ENCODE results near the gene CTNNA3.

CTNNA3 gene

GRCh38 chr10:66717231-66717981 lies 978.6 kb downstream of the CTNNA3 start:
- in situ Hi-C loops (cut with MboI; ENCODE audit: low sequenced_read_pairs) = no loop called here

GRCh38 chr10:66714741-66715140 lies 981.3 kb downstream of the CTNNA3 start:
- in situ Hi-C loops (cut with MboI; ENCODE audit: low sequenced_read_pairs) = no loop called here

GRCh38 chr10:66713387-66713786 lies 982.6 kb downstream of the CTNNA3 start:
- in situ Hi-C loops (cut with MboI; ENCODE audit: low sequenced_read_pairs) = no loop called here

- in situ Hi-C loops (cut with MboI; ENCODE audit: low sequenced_read_pairs) = no loop called here
Observed at GRCh38 chr10:66698069-66698468, 997.9 kb downstream of the CTNNA3 start.

- in situ Hi-C loops (cut with MboI; ENCODE audit: low sequenced_read_pairs) = no loop called here
Observed at GRCh38 chr10:66695046-66695445, 1000.9 kb downstream of the CTNNA3 start.

GRCh38 chr10:66684581-66684980 lies 1011.4 kb downstream of the CTNNA3 start:
- in situ Hi-C loops (cut with MboI; ENCODE audit: low sequenced_read_pairs) = no loop called here

GRCh38 chr10:66680886-66681285 lies 1015.1 kb downstream of the CTNNA3 start:
- in situ Hi-C loops (cut with MboI; ENCODE audit: low sequenced_read_pairs) = no loop called here

GRCh38 chr10:66678521-66678920 lies 1017.5 kb downstream of the CTNNA3 start:
- in situ Hi-C loops (cut with MboI; ENCODE audit: low sequenced_read_pairs) = no loop called here

GRCh38 chr10:66673071-66673470 lies 1022.9 kb downstream of the CTNNA3 start:
- in situ Hi-C loops (cut with MboI; ENCODE audit: low sequenced_read_pairs) = no loop called here

- in situ Hi-C loops (cut with MboI; ENCODE audit: low sequenced_read_pairs) = no loop called here
Observed at GRCh38 chr10:66671562-66671961, 1024.4 kb downstream of the CTNNA3 start.

GRCh38 chr10:66671064-66671463 lies 1024.9 kb downstream of the CTNNA3 start:
- in situ Hi-C loops (cut with MboI; ENCODE audit: low sequenced_read_pairs) = no loop called here

- in situ Hi-C loops (cut with MboI; ENCODE audit: low sequenced_read_pairs) = no loop called here
Observed at GRCh38 chr10:66656499-66656898, 1039.5 kb downstream of the CTNNA3 start.

GRCh38 chr10:66654861-66655260 lies 1041.1 kb downstream of the CTNNA3 start:
- in situ Hi-C loops (cut with MboI; ENCODE audit: low sequenced_read_pairs) = no loop called here

- in situ Hi-C loops (cut with MboI; ENCODE audit: low sequenced_read_pairs) = no loop called here
Observed at GRCh38 chr10:66651308-66652082, 1044.5 kb downstream of the CTNNA3 start.

GRCh38 chr10:66649626-66650025 lies 1046.4 kb downstream of the CTNNA3 start:
- in situ Hi-C loops (cut with MboI; ENCODE audit: low sequenced_read_pairs) = no loop called here

- in situ Hi-C loops (cut with MboI; ENCODE audit: low sequenced_read_pairs) = no loop called here
Observed at GRCh38 chr10:66642217-66642616, 1053.8 kb downstream of the CTNNA3 start.

- in situ Hi-C loops (cut with MboI; ENCODE audit: low sequenced_read_pairs) = no loop called here
Observed at GRCh38 chr10:66639371-66639770, 1056.6 kb downstream of the CTNNA3 start.

GRCh38 chr10:66637273-66638036 lies 1058.5 kb downstream of the CTNNA3 start:
- in situ Hi-C loops (cut with MboI; ENCODE audit: low sequenced_read_pairs) = no loop called here

GRCh38 chr10:66629996-66630395 lies 1066.0 kb downstream of the CTNNA3 start:
- in situ Hi-C loops (cut with MboI; ENCODE audit: low sequenced_read_pairs) = no loop called here

- in situ Hi-C loops (cut with MboI; ENCODE audit: low sequenced_read_pairs) = no loop called here
Observed at GRCh38 chr10:66627156-66627555, 1068.8 kb downstream of the CTNNA3 start.

Data from hTERT RPE-1 (cell line).